K562 (cell line): Measurements from ENCODE around the gene CRYBG3. TPM values are rescaled to one million over a fixed set of nuclear protein-coding genes. Genes with fewer than 3 reads are reported as not detected.

Source experiments
- ATAC-seq: fragments of 200-7000 bp; cut with Tn5 transposase; 3 replicates; pipeline ENCODE4 v1.9.1; 2020; ENCODE audit warnings: moderate library complexity
- BruUV-seq: library from RNA; stranded (reverse); fragments of 400-500 nt; replicated peaks from 2 replicates; lab custom pipeline; 2021; lab: Mats Ljungman, UMichigan
- CTCF ChIA-PET: fragments of 300-600 bp; formaldehyde crosslinking; extraction: SDS; loops from one replicate; lab custom pipeline; 2021; ENCODE audit warnings: low intra/inter-chr PET ratio; lab: Yijun Ruan, JAX
- POLR2A ChIA-PET: fragments of 300-600, 350-650 bp; sonication (Branson Sonifier 250); formaldehyde crosslinking; extraction: SDS; loops from one replicate; lab custom pipeline; 2021; ENCODE audit warnings: antibody characterized with exemption, inconsistent platforms; lab: Yijun Ruan, JAX
- DNase-seq, 4 experiments: peaks; one replicate each; pipeline versions ENCODE4 v3.0.0 to v3.0.0-alpha.2; 2011 to 2018; ENCODE audit warnings: low spot score in 3 of 4, mixed read lengths in 3 of 4; ENCODE audit errors: extremely low read depth in 1 of 4
- FAIRE-seq: peaks from 2 replicates; lab custom pipeline; 2011; peaks lifted over from hg19 to GRCh38; lab: Jason Lieb, UNC
- H2AFZ ChIP-seq: 2 replicates; pipeline ENCODE4 v1.6.0; 2011; ENCODE audit warnings: low read depth, low read length, control low read depth, inconsistent platforms
- H3K27ac ChIP-seq: fragments of 200-600 bp; 3 replicates; pipeline ENCODE4 v1.8.0; 2011; ENCODE audit warnings: low read depth, mild to moderate bottlenecking, control low read depth, inconsistent platforms, low read length, moderate library complexity, mixed read lengths; ENCODE audit errors: extremely low read depth
- H3K27me3 ChIP-seq, 2 experiments: fragments of 300-600 bp in 1 of 2; 2 replicates in 1 of 2; 3 replicates in 1 of 2; pipeline versions ENCODE4 v1.6.0 to v1.8.0; 2011; ENCODE audit warnings: inconsistent platforms in 2 of 2, low read length in 2 of 2, mild to moderate bottlenecking in 1 of 2, mixed read lengths in 1 of 2, moderate library complexity in 1 of 2; ENCODE audit not compliant: control insufficient read depth in 2 of 2, insufficient read depth in 2 of 2
- H3K36me3 ChIP-seq: fragments of 300-600 bp; 3 replicates; pipeline ENCODE4 v1.8.0; 2011; ENCODE audit warnings: mild to moderate bottlenecking, low read length, inconsistent platforms; ENCODE audit not compliant: control insufficient read depth, insufficient read depth
- H3K4me1 ChIP-seq, 2 experiments: fragments of 200-600 bp in 1 of 2; replicated peaks in 1 of 2; 2 replicates in 1 of 2; 3 replicates in 1 of 2; pipeline versions ENCODE4 v1.5.1 to v1.8.0; 2011; ENCODE audit warnings: inconsistent platforms in 2 of 2, low read length in 2 of 2, mild to moderate bottlenecking in 1 of 2, mixed read lengths in 1 of 2, moderate library complexity in 1 of 2; ENCODE audit not compliant: control insufficient read depth in 2 of 2, insufficient read depth in 2 of 2
- H3K4me2 ChIP-seq: 2 replicates; pipeline ENCODE4 v1.6.1; 2011; ENCODE audit warnings: low read length, control low read depth, inconsistent platforms, mixed read lengths; ENCODE audit not compliant: insufficient read depth
- H3K4me3 ChIP-seq: fragments of 200-600 bp; sonication (generic), shearing (Covaris generic); 2 replicates; pipeline ENCODE4 v1.5.1; 2016; ENCODE audit warnings: control low read depth, inconsistent platforms
- H3K79me2 ChIP-seq: fragments of 200-600 bp; 3 replicates; pipeline ENCODE4 v1.8.0; 2011; ENCODE audit warnings: low read length, inconsistent platforms; ENCODE audit not compliant: control insufficient read depth, insufficient read depth
- H3K9ac ChIP-seq, 2 experiments: 2 replicates each; pipeline versions ENCODE4 v1.6.0 to v1.6.1; 2011; ENCODE audit warnings: low read depth in 2 of 2, low read length in 2 of 2, control low read depth in 1 of 2, inconsistent platforms in 1 of 2, mild to moderate bottlenecking in 1 of 2, mixed read lengths in 1 of 2; ENCODE audit not compliant: insufficient read depth in 1 of 2
- H3K9me1 ChIP-seq: one replicate; pipeline ENCODE4 v1.6.0; 2011; ENCODE audit warnings: inconsistent platforms, mild to moderate bottlenecking, low read length, moderate library complexity; ENCODE audit not compliant: control insufficient read depth, insufficient read depth
- H3K9me3 ChIP-seq: replicated peaks from 2 replicates; pipeline ENCODE4 v1.5.1; 2011; ENCODE audit warnings: low read depth, low read length, inconsistent platforms; ENCODE audit not compliant: control insufficient read depth, insufficient read depth
- H4K20me1 ChIP-seq: replicated peaks from 2 replicates; pipeline ENCODE4 v1.6.1; 2011; ENCODE audit warnings: low read length, inconsistent platforms, mixed read lengths; ENCODE audit not compliant: control insufficient read depth, insufficient read depth
- ARID1B ChIP-seq: fragments of 450-650 bp; IDR thresholded peaks from 2 replicates; pipeline ENCODE4 v1.6.1; 2016; ENCODE audit warnings: antibody characterized with exemption, mild to moderate bottlenecking, inconsistent platforms
- ARID2 ChIP-seq: fragments of 450-650 bp; IDR thresholded peaks from 2 replicates; pipeline ENCODE4 v1.6.1; 2017; ENCODE audit warnings: antibody characterized with exemption, mild to moderate bottlenecking
- DDX20 ChIP-seq: fragments of 450-650 bp; IDR thresholded peaks from 2 replicates; pipeline ENCODE4 v1.6.1; 2016; ENCODE audit warnings: missing genetic modification characterization, low read depth, mild to moderate bottlenecking, missing compliant biosample characterization, moderate library complexity
- EP400 ChIP-seq: fragments of 450-650 bp; IDR thresholded peaks from 2 replicates; pipeline ENCODE4 v1.6.1; 2017; ENCODE audit warnings: antibody characterized with exemption, mild to moderate bottlenecking, moderate library complexity
- ILF3 ChIP-seq: fragments of 450-650 bp; IDR thresholded peaks from 2 replicates; pipeline ENCODE4 v1.6.1; 2018; ENCODE audit warnings: antibody characterized with exemption, mild to moderate bottlenecking, moderate library complexity, borderline replicate concordance
- NONO ChIP-seq, 2 experiments: fragments of 200-400 bp in 1 of 2; fragments of 450-650 bp in 1 of 2; formaldehyde crosslinking in 1 of 2; IDR thresholded peaks; 2 replicates each; pipeline ENCODE4 v1.6.1; 2017; ENCODE audit warnings: low read depth in 2 of 2, mild to moderate bottlenecking in 2 of 2, moderate library complexity in 2 of 2, low read length in 1 of 2
- NR2C2 ChIP-seq, 2 experiments: fragments of 200-800 bp in 1 of 2; sonication (Bioruptor generic) in 1 of 2; sonication (generic) in 1 of 2; formaldehyde crosslinking in 1 of 2; IDR thresholded peaks; 2 replicates each; pipeline versions ENCODE4 v1.6.1 to v1.8.0; 2016 to 2022; ENCODE audit warnings: mild to moderate bottlenecking in 1 of 2, missing compliant biosample characterization in 1 of 2, missing genetic modification characterization in 1 of 2, missing genetic modification reagents in 1 of 2
- PATZ1 ChIP-seq: fragments of 250-450 bp; sonication (Bioruptor Pico); IDR thresholded peaks from 2 replicates; pipeline ENCODE4 v1.5.0; 2020; ENCODE audit warnings: mild to moderate bottlenecking, borderline replicate concordance
- PHF20 ChIP-seq: fragments of 450-650 bp; IDR thresholded peaks from 2 replicates; pipeline ENCODE4 v1.6.1; 2018; ENCODE audit not compliant: partially characterized antibody
- RBM15 ChIP-seq: fragments of 200-400 bp; formaldehyde crosslinking; IDR thresholded peaks from 2 replicates; pipeline ENCODE4 v1.6.1; 2018; ENCODE audit warnings: mild to moderate bottlenecking, low read length, moderate library complexity; ENCODE audit not compliant: insufficient read depth
- SMARCA5 ChIP-seq: fragments of 450-650 bp; IDR thresholded peaks from 2 replicates; pipeline ENCODE4 v1.6.1; 2016
- SRF ChIP-seq, 2 experiments: fragments of 250-450, 450-650 bp in 1 of 2; sonication (Bioruptor Pico) in 1 of 2; sonication (generic) in 1 of 2; formaldehyde crosslinking; IDR thresholded peaks; 2 replicates each; pipeline versions ENCODE4 v1.5.0 to v1.5.1; 2020 to 2022; ENCODE audit warnings: mild to moderate bottlenecking in 1 of 2, missing genetic modification reagents in 1 of 2
- TRIM24 ChIP-seq, 2 experiments: fragments of 450-650 bp; IDR thresholded peaks; 2 replicates each; pipeline ENCODE4 v1.6.1; 2016
- U2AF1 ChIP-seq: fragments of 200-400 bp; formaldehyde crosslinking; optimal IDR thresholded peaks from 2 replicates; pipeline ENCODE3; 2017; ENCODE audit warnings: mild to moderate bottlenecking, low read depth, low read length, moderate library complexity
- ZC3H8 ChIP-seq: fragments of 450-650 bp; IDR thresholded peaks from 2 replicates; pipeline ENCODE4 v1.6.1; 2017
- ZFP30 ChIP-seq: fragments of 250-450 bp; sonication (Bioruptor Pico); IDR thresholded peaks from 2 replicates; pipeline ENCODE4 v1.8.0; 2022; ENCODE audit warnings: moderate library complexity, mild to moderate bottlenecking, inconsistent platforms, borderline replicate concordance
- ZNF282 ChIP-seq: sonication (generic); formaldehyde crosslinking; IDR thresholded peaks from 2 replicates; pipeline ENCODE4 v1.8.1; 2023; ENCODE audit warnings: missing genetic modification reagents
- ZNF785 ChIP-seq: fragments of 250-450 bp; sonication (Bioruptor Pico); IDR thresholded peaks from 2 replicates; pipeline ENCODE4 v1.4.0; 2020; ENCODE audit warnings: mild to moderate bottlenecking
- ZNF79 ChIP-seq: fragments of 250-450 bp; sonication (Bioruptor Pico); IDR thresholded peaks from 2 replicates; pipeline ENCODE4 v1.4.0; 2020; ENCODE audit warnings: low read depth, mild to moderate bottlenecking, moderate library complexity
- WGBS: fragments of 100-300 bp; shearing (Covaris generic); methylation state at CpG from one replicate; pipeline ENCODE4 v1.1.6; 2016; ENCODE audit warnings: low coverage, mixed read lengths; ENCODE audit not compliant: insufficient coverage; ENCODE audit errors: missing lambda C conversion rate; 5-methylcytosine and 5-hydroxymethylcytosine counted together
- in situ Hi-C: fragments of 300-500 bp; cut with MboI; formaldehyde crosslinking; loops from 4 replicates; pipeline ENCODE4 v1.15.0; 2018; ENCODE audit warnings: inconsistent platforms, mixed read lengths
- intact Hi-C: fragments of 100-400 bp; cut with micrococcal nuclease; formaldehyde crosslinking; loops from 2 replicates; pipeline ENCODE4 v1.14.2; 2022
- polyA plus RNA-seq, 8 experiments: library from polyadenylated mRNA; depleted of rRNA in 4 of 8; stranded (reverse) in 5 of 8; unstranded in 3 of 8; fragments of >200 nt; fragmentation: Nextera tagmentation in 2 of 8; fragmentation: Illumina TruSeq in 1 of 8; extraction: Ambion mirVana in 2 of 8; extraction: Trizol in 1 of 8; gene quantifications; 2 replicates each; pipeline versions ENCODE4 v1.2.1 to v1.2.3, GENCODE V29; 2011 to 2014; ENCODE audit warnings: inconsistent platforms in 1 of 8, missing spikeins in 1 of 8
- total RNA-seq, 7 experiments: library from RNA; depleted of rRNA in 6 of 7; stranded (reverse); fragments of >200 nt in 6 of 7; fragmentation: Illumina TruSeq in 2 of 7; extraction: Trizol in 2 of 7; gene quantifications; 2 replicates each; pipeline versions ENCODE4 v1.2.1 to v1.2.3, GENCODE V29; 2011 to 2021; ENCODE audit warnings: low replicate concordance in 1 of 7

Gene CRYBG3
- total and polyA plus RNA-seq, 9 of the 15 experiments (the other 6 are each of a cell fraction or from before 2014, with no cell fraction given), result 0.08 to 0.72 (median 0.18) TPM

- Histone ChIP-seq H4K20me1 (no peaks in the 10 kb centered on the region), H3K4me1 (peaks cover 0 to 18% of the 10 kb centered on the region in 2 experiments; a peak in 2 of 5 replicates), H2AFZ (no peak overlapping the region), H3K4me2 (no peak overlapping the region), H3K27me3 (no peaks in the 10 kb centered on the region), H3K9me1 (no peaks in the 10 kb centered on the region), H3K9ac (no peak overlapping the region), H3K4me3 (no peak overlapping the region), H3K9me3 (no peaks in the 10 kb centered on the region), H3K79me2 (no peaks in the 10 kb centered on the region), H3K27ac (no peak overlapping the region), H3K36me3 (no peaks in the 10 kb centered on the region; the same call in 2 of the 3 replicates)
- POLR2A ChIA-PET, result interaction anchor here (1.3 kb wide), 1 partner anchor 24 kb away, joined by 5 read pairs; no protein-coding TSS in a partner anchor
- no TSS peak for BruUV-seq
- CTCF ChIA-PET, result no interaction called here
- ATAC-seq, result no peak
- WGBS, result 46% methylated on average over 3 of the region's 3 CpGs
- no peak for DNase-seq
- intact Hi-C loops (no loop called here), in situ Hi-C loops (no loop called here)
- FAIRE-seq, result no peak
- TF ChIP-seq NR2C2 (CRISPR knock-in tag; IDR thresholded peaks at IDR 0.05), result no peak
- no peak for TF ChIP-seq NR2C2 (tag; IDR thresholded peaks at IDR 0.05)
- no peak for TF ChIP-seq TRIM24 (IDR thresholded peaks at IDR 0.05)
- TF ChIP-seq EP400, result no peak
- no peak for TF ChIP-seq SMARCA5
- TF ChIP-seq ZC3H8, result no peak
- TF ChIP-seq ARID1B, result no peak
- TF ChIP-seq DDX20 (tag), result no peak
- TF ChIP-seq U2AF1, result no peak
- TF ChIP-seq RBM15, result no peak
- no peak for TF ChIP-seq NONO (IDR thresholded peaks at IDR 0.05; ENCODE audit: low read depth in 2 of 2, low read length in 1 of 2)
- no peak for TF ChIP-seq ZNF282 (CRISPR knock-in tag)
- no peak for TF ChIP-seq ARID2
- TF ChIP-seq ZFP30 (CRISPR knock-in tag), result no peak
- TF ChIP-seq SRF (CRISPR knock-in tag; IDR thresholded peaks at IDR 0.05), result no peak
- TF ChIP-seq ILF3, result no peak
- TF ChIP-seq PATZ1, result no peak
- TF ChIP-seq ZNF79, result no peak
- no peak for TF ChIP-seq ZNF785 (CRISPR knock-in tag)
- TF ChIP-seq PHF20, result no peak
Measured at GRCh38 chr3:97934980-97935695, 113.3 kb downstream of the CRYBG3 start.
